ENCODE results near the gene BTBD6.
"Not testable (repeated sequence)": the region's sequence is repeated elsewhere in the genome, so short reads cannot be mapped to it uniquely, and the experiment has no call there.

BTBD6 gene

DNA sequence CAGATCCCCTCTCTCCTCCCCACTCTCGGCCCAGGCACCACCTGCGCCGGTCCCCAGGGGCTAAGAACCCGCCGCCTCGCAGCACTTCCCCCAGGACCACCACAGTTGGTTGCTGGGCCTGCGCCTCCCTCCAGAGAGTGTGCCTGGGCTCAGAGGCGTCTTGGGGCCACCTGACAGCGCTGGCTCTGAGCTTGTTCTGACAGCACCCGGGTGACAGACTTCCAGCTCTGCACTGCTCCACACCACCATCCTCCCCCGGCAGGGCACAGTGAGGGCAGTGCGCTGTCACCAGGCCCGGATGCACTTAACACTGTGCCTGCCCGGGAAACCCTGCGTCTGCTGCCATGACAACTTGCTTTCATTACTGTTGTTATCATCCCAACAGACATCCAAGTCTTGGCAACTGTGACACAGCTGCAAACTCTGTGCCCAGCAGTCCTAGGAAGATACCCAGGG lies 45.8 kb downstream of the BTBD6 start:
- no peak for DNase-seq (ENCODE audit: low read depth)

GRCh38 chr14:105297311-105297710 lies 49.0 kb downstream of the BTBD6 start:
- DNase-seq (ENCODE audit: low read depth): not testable (repeated sequence)

GRCh38 chr14:105299654-105300541 lies 51.6 kb downstream of the BTBD6 start:
- DNase-seq (ENCODE audit: low read depth): no peak

Measured in iris pigment epithelial cell (primary cell).